ENCODE results near the gene RCCD1.

DNA sequence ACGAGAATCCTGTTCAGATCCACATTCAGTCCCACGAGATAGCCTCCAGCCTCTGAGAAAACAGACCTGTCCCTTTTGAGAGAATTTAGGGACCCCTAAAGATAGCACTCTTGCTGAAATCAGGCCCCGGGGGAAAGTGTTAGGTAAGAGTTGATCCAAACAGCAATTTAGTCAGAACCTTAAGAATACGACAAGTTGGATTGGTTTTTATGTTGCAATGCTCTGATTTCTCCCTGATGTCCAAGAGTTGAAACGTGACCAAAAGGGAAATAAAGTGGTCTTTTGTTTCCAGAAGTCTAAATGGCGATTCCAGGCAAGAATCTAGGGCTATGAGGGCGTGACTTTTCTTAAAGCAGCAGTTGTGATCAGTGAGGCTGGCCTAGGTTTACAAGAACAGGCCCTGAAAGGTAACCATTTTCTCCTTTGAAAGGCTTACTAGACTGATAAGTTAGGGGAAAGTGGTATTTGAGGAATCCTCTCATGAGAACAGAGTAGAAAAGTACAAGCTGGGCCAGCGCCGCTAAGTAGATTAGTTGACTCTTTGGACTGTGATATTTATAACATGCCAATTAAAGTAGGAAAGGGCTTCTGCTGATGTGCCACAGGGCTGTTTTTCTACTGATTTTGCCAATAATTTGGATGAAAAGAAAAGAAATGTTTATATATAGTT, 46.7 kb upstream of the RCCD1 start:
- TF ChIP-seq, protein P1, sequence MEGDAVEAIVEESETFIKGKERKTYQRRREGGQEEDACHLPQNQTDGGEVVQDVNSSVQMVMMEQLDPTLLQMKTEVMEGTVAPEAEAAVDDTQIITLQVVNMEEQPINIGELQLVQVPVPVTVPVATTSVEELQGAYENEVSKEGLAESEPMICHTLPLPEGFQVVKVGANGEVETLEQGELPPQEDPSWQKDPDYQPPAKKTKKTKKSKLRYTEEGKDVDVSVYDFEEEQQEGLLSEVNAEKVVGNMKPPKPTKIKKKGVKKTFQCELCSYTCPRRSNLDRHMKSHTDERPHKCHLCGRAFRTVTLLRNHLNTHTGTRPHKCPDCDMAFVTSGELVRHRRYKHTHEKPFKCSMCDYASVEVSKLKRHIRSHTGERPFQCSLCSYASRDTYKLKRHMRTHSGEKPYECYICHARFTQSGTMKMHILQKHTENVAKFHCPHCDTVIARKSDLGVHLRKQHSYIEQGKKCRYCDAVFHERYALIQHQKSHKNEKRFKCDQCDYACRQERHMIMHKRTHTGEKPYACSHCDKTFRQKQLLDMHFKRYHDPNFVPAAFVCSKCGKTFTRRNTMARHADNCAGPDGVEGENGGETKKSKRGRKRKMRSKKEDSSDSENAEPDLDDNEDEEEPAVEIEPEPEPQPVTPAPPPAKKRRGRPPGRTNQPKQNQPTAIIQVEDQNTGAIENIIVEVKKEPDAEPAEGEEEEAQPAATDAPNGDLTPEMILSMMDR (IDR thresholded peaks at IDR 0.05): no peak
- TF ChIP-seq POLR2A (IDR thresholded peaks at IDR 0.05): no peak
- no peak for TF ChIP-seq POLR2AphosphoS5 (IDR thresholded peaks at IDR 0.05)

Data from prostate gland (tissue), 2 donors.